Naive thymus-derived CD8-positive, alpha-beta T cell (primary cell): ENCODE measurements around the gene NHSL2. TPM values are rescaled to one million over a fixed set of nuclear protein-coding genes. Genes with fewer than 3 reads are reported as not detected.

ENCODE experiments used
- ATAC-seq, 2 donors: fragments of 150-1000 bp; cut with Tn5 transposase in 1 of 2; sonication (Bioruptor Pico), chemical (Tn5 transposase) in 1 of 2; 1 replicate in 1 of 2; 2 replicates in 1 of 2; pipeline ENCODE4 v1.10.0; 2021; ENCODE audit warnings: mild to moderate bottlenecking in 2 of 2, moderate library complexity in 2 of 2
- POLR2A ChIA-PET: fragments of 350-600 bp; sonication (Branson Sonifier 250); formaldehyde crosslinking; loops from one replicate; lab custom pipeline; 2021; ENCODE audit warnings: antibody characterized with exemption; lab: Charles Lee
- DNase-seq, 10 donors: peaks; one replicate each; pipeline versions ENCODE4 v3.0.0 to v3.0.0-alpha.2; 2020 to 2022
- H3K27ac Mint-ChIP-seq, 10 donors: one replicate each; pipeline ENCODE4 v1.8.0; 2020 to 2022; ENCODE audit warnings: mild to moderate bottlenecking in 10 of 10, mixed read lengths in 10 of 10, moderate library complexity in 4 of 10, inconsistent platforms in 1 of 10
- H3K27me3 Mint-ChIP-seq, 5 donors: one replicate each; pipeline ENCODE4 v1.8.0; 2021 to 2022; ENCODE audit warnings: mixed read lengths in 5 of 5
- H3K36me3 Mint-ChIP-seq, 3 donors: one replicate each; pipeline ENCODE4 v1.8.0; 2020 to 2022; ENCODE audit warnings: mixed read lengths in 3 of 3, mild to moderate bottlenecking in 2 of 3, inconsistent platforms in 1 of 3
- H3K4me1 Mint-ChIP-seq, 4 donors: one replicate each; pipeline ENCODE4 v1.8.0; 2021 to 2022; ENCODE audit warnings: mixed read lengths in 4 of 4
- H3K4me3 Mint-ChIP-seq, 10 donors: one replicate each; pipeline ENCODE4 v1.8.0; 2020 to 2022; ENCODE audit warnings: mild to moderate bottlenecking in 10 of 10, mixed read lengths in 10 of 10, moderate library complexity in 6 of 10, inconsistent platforms in 1 of 10
- H3K9me3 Mint-ChIP-seq, 9 donors: one replicate each; pipeline ENCODE4 v1.8.0; 2020 to 2022; ENCODE audit warnings: mixed read lengths in 9 of 9, mild to moderate bottlenecking in 3 of 9, inconsistent platforms in 1 of 9, moderate library complexity in 1 of 9
- polyA plus RNA-seq, 3 donors: library from polyadenylated mRNA; unstranded; fragments of 300-500 nt; fragmentation: Illumina TruSeq; gene quantifications; one replicate each; pipeline ENCODE4 v1.2.3, GENCODE V29; 2021
- total RNA-seq, 8 experiments: library from RNA in 2 of 8; stranded (reverse) in 2 of 8; gene quantifications; one replicate each; pipeline ENCODE4 v1.2.3 and lab custom pipeline; 2021 to 2026

NHSL2 gene
- total and polyA plus RNA-seq, 5 experiments from 2014 or later: 0.09 to 2.6 (median 0.52) TPM

DNA sequence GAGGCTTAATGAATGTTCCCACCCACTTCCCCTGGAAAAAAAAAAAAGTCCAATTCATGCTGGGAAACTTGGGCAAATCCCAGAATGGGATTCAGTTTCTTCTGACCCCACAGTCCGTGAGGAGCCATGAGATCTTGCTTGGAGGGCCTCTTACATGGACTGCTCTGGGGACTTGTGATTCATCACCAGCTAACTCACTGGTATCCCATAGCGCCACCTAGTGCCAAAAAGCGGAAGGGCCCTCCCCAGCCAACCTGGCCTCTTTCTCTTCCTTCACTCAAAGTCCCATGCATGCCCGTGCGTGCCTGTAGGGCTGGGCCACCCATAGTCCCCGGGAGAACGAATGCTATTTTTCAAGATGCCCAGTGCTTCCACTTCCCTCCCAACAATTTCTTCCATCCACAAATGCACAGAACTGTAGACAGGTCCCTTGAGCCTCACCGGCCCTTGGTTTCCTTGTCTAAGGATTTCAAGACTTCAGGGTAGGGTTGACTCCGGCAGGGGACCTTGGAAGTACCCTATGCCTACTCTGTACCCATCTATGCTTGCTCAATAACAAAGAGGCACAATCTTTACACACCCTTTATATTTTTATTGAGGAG is 216.0 kb downstream of the NHSL2 start:
- H3K4me1 Mint-ChIP-seq: peaks cover 7 to 57% (median 12%) of the 10 kb centered on the region in 4 donors
- ATAC-seq (peak; percentile 81 to 83), DNase-seq (peak; percentile 56 to 88 (median 76))
- H3K4me3 Mint-ChIP-seq: no peak overlapping the region
- no peaks in the 10 kb centered on the region for H3K36me3 Mint-ChIP-seq
- H3K9me3 Mint-ChIP-seq: no peaks in the 10 kb centered on the region
- H3K27me3 Mint-ChIP-seq: peaks cover 3 to 47% (median 11%) of the 10 kb centered on the region in 5 donors
- peak overlapping the region in 3 of 10 donors; percentile 49 to 68 (median 57) for H3K27ac Mint-ChIP-seq
- POLR2A ChIA-PET: interaction anchor here (1.1 to 1.8 kb wide), 3 partner anchors 32 to 109 kb away, joined by 4 to 5 read pairs (median 4); no protein-coding TSS in a partner anchor

DNA sequence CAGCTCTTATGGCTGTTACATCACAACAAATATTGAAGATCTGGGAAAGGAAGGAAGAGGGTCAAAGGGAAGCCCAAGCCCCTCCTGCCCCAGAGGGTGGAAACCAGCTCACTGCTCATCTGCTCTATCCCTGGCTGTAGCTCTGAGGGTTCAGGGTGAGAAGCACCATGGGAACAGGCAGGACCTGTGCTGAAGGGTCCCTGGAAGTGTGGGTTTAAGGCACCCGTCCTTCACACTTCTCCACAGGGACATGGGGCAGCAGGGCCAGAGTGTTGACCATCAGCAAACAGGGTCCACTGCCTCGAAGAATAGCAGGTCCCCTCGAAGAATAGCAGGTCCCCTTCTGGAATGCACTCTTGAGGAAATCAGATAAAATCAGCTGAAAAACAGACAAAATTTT is 216.7 kb downstream of the NHSL2 start:
- DNase-seq (no peak), ATAC-seq (no peak)
- POLR2A ChIA-PET: no interaction called here
- Mint-ChIP-seq H3K9me3 (no peaks in the 10 kb centered on the region), H3K4me3 (no peak overlapping the region), H3K36me3 (no peaks in the 10 kb centered on the region), H3K4me1 (peaks cover 7 to 52% (median 12%) of the 10 kb centered on the region in 4 donors), H3K27me3 (peaks cover 3 to 53% (median 14%) of the 10 kb centered on the region in 5 donors), H3K27ac (no peak overlapping the region)

DNA sequence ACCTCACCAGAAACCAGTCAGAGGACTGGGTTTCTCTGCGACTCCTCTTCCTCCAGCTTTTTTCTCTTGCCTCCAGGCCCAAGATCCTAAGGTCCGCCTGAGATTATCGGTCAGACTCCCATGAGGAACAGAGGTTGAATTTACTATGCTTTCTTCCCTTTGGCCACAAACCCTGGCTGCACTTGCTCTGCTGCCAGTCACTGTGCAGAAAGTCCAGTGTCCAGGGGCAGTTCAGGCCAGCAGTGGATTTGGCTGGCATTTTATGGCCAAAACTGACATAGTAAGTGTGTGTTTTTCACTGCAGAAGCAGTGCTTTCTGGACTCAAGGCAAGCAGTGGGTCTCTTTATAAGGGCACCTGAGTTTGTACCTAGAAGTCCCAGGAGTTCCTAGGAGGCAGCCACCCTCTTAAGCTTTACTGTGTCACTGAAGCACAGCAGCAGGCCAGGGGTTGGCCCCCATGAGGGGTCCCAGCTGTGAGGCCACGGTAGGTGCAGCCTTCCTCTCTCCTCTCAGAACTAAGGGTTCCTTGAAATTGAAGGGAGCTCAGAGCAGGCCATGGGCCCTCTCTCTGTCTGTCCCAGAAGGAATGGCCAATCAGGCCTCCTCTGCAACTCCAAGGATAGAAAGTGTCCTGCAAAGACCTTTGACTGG is 217.7 kb downstream of the NHSL2 start:
- POLR2A ChIA-PET: no interaction called here
- Mint-ChIP-seq H3K27me3 (peaks cover 3 to 54% (median 15%) of the 10 kb centered on the region in 5 donors), H3K4me1 (peaks cover under 1 to 45% (median 8%) of the 10 kb centered on the region in 4 donors), H3K36me3 (no peaks in the 10 kb centered on the region), H3K27ac (no peak overlapping the region), H3K4me3 (no peak overlapping the region), H3K9me3 (no peaks in the 10 kb centered on the region)
- DNase-seq (no peak), ATAC-seq (no peak)

DNA sequence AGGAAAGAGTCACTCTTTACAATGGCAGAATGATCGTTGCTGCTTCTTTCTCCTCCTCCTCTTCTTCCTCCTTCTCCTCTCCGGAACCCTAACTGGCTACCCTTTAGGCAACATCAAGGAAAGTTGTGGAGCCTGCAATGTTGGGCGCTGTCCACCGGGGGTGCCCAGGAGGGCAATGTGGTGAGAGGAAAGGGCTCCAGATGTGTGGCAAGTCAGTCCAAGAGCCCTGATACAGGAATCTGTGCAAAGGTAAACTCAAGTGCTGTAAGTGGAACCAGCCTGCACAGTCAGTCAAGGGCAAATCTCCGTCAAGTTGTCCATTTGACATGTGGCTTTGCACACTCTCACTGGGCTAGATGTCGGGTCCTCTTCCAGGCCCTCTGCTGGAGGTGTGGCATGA is 218.2 kb downstream of the NHSL2 start:
- ATAC-seq (peak in 1 of 2 donors; percentile 45), DNase-seq (peak in 5 of 10 donors; percentile 9 to 30 (median 19))
- Mint-ChIP-seq H3K27me3 (peaks cover 3 to 57% (median 17%) of the 10 kb centered on the region in 5 donors), H3K9me3 (no peaks in the 10 kb centered on the region), H3K36me3 (no peaks in the 10 kb centered on the region), H3K27ac (no peak overlapping the region), H3K4me1 (peaks cover 0 to 40% (median 8%) of the 10 kb centered on the region in 4 donors), H3K4me3 (peak overlapping the region in 1 of 10 donors; percentile 52)
- POLR2A ChIA-PET: no interaction called here

DNA sequence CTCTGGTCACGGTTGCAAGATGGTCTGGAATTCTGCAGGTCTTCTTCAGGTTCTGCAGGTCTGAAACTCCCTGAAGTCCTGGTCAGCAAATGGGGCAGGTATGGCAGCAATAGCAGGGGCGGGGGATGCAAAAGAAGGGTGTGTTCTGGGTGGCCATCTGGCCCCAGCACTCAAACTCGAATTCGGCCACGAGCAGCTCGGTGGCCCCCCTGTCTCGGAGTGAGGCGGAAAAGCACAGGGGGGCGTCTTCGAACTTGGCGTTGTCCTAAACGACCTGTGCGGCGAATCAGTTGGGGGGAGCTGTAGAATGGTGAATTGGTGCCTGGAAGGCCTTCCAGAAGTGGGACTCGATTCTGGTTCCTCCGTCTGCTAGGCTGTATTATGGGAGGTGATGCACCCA is 219.0 kb downstream of the NHSL2 start:
- Mint-ChIP-seq H3K4me3 (peak overlapping the region in 1 of 10 donors; percentile 41), H3K27ac (no peak overlapping the region), H3K27me3 (peaks cover 3 to 56% (median 20%) of the 10 kb centered on the region in 5 donors), H3K9me3 (no peaks in the 10 kb centered on the region), H3K36me3 (no peaks in the 10 kb centered on the region), H3K4me1 (peaks cover 0 to 32% (median 8%) of the 10 kb centered on the region in 4 donors)
- DNase-seq (no peak), ATAC-seq (no peak)
- POLR2A ChIA-PET: no interaction called here

DNA sequence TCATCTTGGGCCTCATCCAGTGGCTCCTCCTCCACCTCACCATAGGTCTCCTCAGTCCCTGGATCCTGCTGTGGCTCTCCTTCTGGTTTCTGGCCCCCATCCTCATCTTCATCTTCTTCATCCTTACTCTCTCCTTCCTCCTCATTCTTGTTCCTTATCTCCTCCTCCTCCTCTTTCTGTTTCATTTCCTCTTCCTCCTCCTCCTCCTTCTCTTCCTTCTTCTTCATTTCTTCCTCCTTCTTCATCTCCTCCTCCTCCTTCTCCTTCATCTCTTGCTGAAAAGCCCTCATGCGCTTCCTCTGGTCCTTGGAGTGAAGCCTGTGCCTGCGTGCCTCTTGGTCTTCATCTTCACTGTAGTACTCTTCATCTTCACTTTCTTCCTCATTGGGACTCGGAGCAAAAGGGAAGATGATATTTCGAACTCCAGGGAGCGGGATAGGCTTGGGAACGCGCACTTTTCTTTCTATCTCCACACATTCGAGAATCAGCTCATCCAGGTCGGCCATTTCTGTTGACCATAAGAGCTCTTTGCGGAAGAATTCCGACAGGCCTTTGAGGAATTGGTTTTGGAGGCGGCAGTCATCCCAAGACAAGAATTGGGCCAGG is 219.6 kb downstream of the NHSL2 start:
- DNase-seq (no peak), ATAC-seq (no peak)
- POLR2A ChIA-PET: no interaction called here
- peaks cover 0 to 26% (median 6%) of the 10 kb centered on the region in 4 donors for H3K4me1 Mint-ChIP-seq
- peak overlapping the region in 7 of 10 donors; percentile 10 to 71 (median 27) for H3K4me3 Mint-ChIP-seq
- no peak overlapping the region for H3K27ac Mint-ChIP-seq
- peaks cover 1 to 56% (median 26%) of the 10 kb centered on the region in 5 donors for H3K27me3 Mint-ChIP-seq
- H3K9me3 Mint-ChIP-seq: no peaks in the 10 kb centered on the region
- no peaks in the 10 kb centered on the region for H3K36me3 Mint-ChIP-seq

DNA sequence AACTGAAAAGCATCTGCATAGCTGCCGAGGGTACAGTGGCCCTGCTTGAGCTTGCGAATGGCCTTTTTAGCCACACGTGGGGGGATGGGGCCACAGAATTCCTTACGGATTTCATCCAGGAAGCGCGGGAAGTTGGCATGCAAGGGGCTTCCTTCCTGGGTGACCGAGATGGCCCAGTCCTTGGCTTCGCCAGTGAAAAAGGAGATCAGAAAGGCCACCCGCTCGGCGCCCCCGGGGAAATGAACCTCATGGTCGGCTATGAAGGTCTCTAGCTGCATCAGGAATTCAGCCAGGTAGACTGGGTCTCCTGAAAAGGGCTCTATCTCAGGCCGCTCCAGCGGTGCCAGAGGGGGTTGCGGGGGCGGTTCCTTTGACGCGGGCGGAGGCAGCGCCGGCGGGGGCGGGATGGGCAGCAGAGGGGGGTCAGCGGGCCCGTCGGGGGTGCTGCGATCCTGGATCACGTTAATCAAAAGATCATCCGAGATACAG is 220.2 kb downstream of the NHSL2 start:
- no peaks in the 10 kb centered on the region for H3K9me3 Mint-ChIP-seq
- ATAC-seq (no peak), DNase-seq (no peak)
- peaks cover 0 to 22% (median 6%) of the 10 kb centered on the region in 4 donors for H3K4me1 Mint-ChIP-seq
- peaks cover 1 to 57% (median 27%) of the 10 kb centered on the region in 5 donors for H3K27me3 Mint-ChIP-seq
- no peak overlapping the region for H3K27ac Mint-ChIP-seq
- H3K36me3 Mint-ChIP-seq: no peaks in the 10 kb centered on the region
- POLR2A ChIA-PET: no interaction called here
- H3K4me3 Mint-ChIP-seq: peak overlapping the region in 8 of 10 donors; percentile 50 to 76 (median 65)

DNA sequence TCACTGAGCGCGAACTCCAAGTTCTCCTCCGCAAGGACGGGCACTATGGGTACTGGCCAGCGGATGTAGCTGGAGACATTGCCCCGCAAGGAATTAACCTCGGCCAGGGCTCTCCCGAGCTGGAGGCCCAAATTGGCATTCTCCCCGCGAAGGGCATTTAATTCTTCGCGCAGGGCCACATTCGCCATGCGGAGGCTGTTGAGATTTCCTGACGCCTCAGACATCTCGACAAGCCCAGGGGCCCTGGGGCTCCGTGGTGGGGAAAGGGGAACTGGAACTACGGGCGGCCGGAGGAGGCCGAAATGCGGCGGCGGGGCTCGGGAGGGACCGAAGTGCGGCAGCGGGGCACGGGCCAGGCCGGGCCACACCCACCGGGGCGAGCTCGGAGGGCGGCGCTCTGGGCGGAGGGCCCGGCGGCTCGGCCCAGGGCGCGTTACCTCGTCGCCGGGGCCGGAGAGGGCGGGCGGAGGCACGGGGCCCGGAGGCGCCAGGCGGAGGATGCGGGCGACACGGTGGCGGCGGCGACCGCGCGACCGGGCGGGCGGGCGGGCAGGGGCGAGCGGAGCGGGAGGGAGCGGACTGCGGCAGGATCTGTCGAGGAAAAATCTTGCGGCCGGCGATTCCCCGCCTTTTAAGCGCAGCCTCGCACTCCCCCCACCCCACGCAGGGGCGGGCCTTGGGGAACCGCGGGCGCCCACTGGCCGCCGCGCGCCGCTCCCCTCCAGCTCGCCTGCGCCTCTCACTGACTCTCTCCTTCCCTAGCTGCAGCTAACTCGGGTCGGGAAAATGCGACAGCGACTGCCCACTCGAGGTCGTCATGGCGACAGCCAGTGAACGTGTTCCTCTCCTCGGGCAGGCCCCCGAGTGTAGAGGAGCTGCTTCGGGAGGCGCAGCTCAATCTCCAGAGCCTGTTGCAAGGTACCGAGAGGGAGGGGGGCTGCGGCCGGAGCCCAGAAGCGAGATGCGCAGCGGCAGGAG is 221.0 kb downstream of the NHSL2 start, which contains the start of gene RTL5:
TSS of gene RTL5 (minus strand) at position 599 of the 978 bp plus-strand sequence.
- Mint-ChIP-seq H3K27me3 (peaks cover 1 to 57% (median 27%) of the 10 kb centered on the region in 5 donors), H3K4me3 (peak within 1 kb of the TSS; percentile 65 to 86 (median 72)), H3K9me3 (no peaks in the 10 kb centered on the region), H3K36me3 (no peaks in the 10 kb centered on the region), H3K27ac (peak within 1 kb of the TSS in 2 of 10 donors; percentile 44 to 69), H3K4me1 (peaks cover 0 to 16% (median 5%) of the 10 kb centered on the region in 4 donors)
- peak; percentile 72 to 84 for ATAC-seq
- DNase-seq: peak; percentile 11 to 67 (median 32)
- POLR2A ChIA-PET: no interaction called here

DNA sequence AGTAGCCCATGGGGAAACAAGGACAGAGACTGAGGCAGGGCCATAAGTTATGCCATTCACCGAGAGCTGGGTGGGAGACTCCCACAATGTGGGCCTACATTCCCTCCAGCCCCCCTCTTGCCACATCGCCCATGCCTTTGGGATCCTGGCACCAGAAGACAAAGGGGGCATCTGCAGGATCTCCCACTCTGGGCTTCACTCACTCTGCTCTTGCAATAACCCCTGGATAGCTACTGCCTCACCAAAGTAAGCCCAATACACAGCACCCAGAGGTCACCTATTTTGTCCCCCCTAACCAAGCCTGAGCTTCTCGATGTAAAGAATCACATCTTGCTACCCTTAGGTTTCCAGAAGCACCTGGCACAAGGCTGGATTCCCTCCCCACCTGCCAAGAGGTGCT is 221.8 kb downstream of the NHSL2 start:
- Mint-ChIP-seq H3K4me3 (peak overlapping the region in 8 of 10 donors; percentile 22 to 83 (median 69)), H3K4me1 (peaks cover 0 to 13% (median 4%) of the 10 kb centered on the region in 4 donors), H3K27me3 (peaks cover 1 to 57% (median 27%) of the 10 kb centered on the region in 5 donors), H3K9me3 (no peaks in the 10 kb centered on the region), H3K27ac (no peak overlapping the region), H3K36me3 (no peaks in the 10 kb centered on the region)
- DNase-seq (no peak), ATAC-seq (no peak)
- POLR2A ChIA-PET: no interaction called here

DNA sequence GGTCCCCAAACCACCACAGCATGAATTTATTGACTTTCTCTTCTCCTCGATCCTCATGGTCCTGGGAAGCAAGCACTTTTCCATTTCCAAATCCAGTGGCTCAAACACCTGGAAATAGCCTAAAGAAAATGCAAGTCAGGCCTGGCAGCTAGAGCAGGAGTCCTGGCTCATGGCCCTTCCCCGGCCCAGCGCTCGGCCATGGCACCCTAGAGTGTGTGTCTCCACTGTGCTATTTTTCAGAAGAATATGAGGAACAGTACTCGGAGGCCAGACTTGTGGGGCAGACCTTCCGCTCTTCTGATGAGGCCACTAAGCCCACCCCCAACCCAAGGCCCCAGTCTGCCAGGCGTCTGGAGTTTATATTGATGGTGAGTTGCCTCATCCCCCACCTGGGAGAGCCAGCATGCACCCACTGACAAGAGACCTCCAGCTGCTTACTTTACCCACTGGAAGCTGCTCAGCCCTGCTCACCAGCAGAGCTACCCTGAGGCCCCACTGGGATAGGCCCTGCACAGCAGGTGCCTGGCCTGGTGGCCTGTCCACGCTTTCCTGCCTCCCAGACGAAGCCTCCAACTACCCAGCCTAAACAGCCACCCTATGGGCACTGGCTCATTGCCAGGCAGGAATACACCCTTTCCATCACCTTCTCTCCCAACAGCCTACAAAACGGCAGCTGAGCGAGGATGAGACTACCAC is 223.4 kb downstream of the NHSL2 start:
- DNase-seq (no peak), ATAC-seq (no peak)
- POLR2A ChIA-PET: no interaction called here
- Mint-ChIP-seq H3K27me3 (peaks cover 1 to 54% (median 26%) of the 10 kb centered on the region in 5 donors), H3K4me1 (peaks cover 0 to 13% (median 4%) of the 10 kb centered on the region in 4 donors), H3K9me3 (no peaks in the 10 kb centered on the region), H3K4me3 (peak overlapping the region in 1 of 10 donors; percentile 33), H3K36me3 (no peaks in the 10 kb centered on the region), H3K27ac (no peak overlapping the region)

DNA sequence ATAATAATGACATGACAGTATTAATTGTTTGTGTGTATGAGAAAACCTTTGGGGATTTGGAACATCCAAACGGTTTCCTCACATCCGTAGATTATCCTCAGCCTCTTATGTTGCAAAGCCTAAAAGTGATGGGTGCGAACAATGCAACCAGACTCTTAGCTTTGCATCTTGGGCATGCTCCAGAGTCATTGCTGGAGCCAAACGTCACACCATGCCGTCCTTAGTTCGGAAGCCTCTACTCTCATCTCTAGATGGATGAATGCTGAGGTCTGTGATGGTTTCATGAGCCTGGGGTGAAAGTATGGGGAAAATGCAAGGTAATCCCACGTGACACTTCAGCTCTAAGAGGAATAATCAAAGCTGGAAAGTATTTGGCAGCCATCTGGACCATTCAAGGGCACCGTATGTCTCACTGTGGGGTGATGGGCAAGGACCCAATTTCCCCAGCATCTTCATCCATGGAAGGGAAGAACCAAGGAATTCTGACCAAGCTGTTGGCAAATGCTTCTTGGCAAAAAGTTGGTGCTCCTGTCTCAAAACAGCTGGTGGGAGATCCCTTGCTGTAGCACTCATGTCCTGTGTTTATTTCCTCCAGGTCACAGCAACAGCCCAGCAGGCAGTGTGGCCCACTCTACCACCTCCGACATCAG is 227.3 kb downstream of the NHSL2 start:
- no peaks in the 10 kb centered on the region for H3K9me3 Mint-ChIP-seq
- ATAC-seq (no peak), DNase-seq (no peak)
- no peaks in the 10 kb centered on the region for H3K36me3 Mint-ChIP-seq
- peak overlapping the region in 1 of 10 donors; percentile 34 for H3K4me3 Mint-ChIP-seq
- no peak overlapping the region for H3K27ac Mint-ChIP-seq
- peaks cover 4 to 17% (median 5%) of the 10 kb centered on the region in 4 donors for H3K4me1 Mint-ChIP-seq
- POLR2A ChIA-PET: no interaction called here
- H3K27me3 Mint-ChIP-seq: peaks cover 2 to 30% (median 15%) of the 10 kb centered on the region in 5 donors
